ENCODE data around the gene CELF2.

GRCh38 chr10:11046776-11047160 is 29.1 kb downstream of the CELF2 start:
- TF ChIP-seq CTCF (conservative IDR thresholded peaks at IDR 0.05; ENCODE audit: low read depth, low read length) (no peak), POLR2A (IDR thresholded peaks at IDR 0.05; ENCODE audit: low read depth, low read length) (no peak), CEBPB (IDR thresholded peaks at IDR 0.05; ENCODE audit: low read depth, low read length) (no peak), MAFK (IDR thresholded peaks at IDR 0.05; ENCODE audit: low read depth, low read length) (no peak), RFX5 (IDR thresholded peaks at IDR 0.05; ENCODE audit: low read depth, low read length) (no peak), ELK1 (IDR thresholded peaks at IDR 0.05; ENCODE audit: borderline replicate concordance, low read depth, low read length) (no peak), CHD1 (IDR thresholded peaks at IDR 0.05; ENCODE audit: low read depth, low read length) (no peak), RCOR1 (IDR thresholded peaks at IDR 0.05; ENCODE audit: insufficient replicate concordance, low read length) (no peak), RAD21 (IDR thresholded peaks at IDR 0.05; ENCODE audit: low read length) (no peak), MAZ (IDR thresholded peaks at IDR 0.05; ENCODE audit: borderline replicate concordance, low read depth, low read length) (no peak), BHLHE40 (IDR thresholded peaks at IDR 0.05; ENCODE audit: low read depth, low read length) (no peak)
